Measurements from ENCODE around the gene JARID2. TPM values are rescaled to one million over a fixed set of nuclear protein-coding genes. Genes with fewer than 3 reads are reported as not detected.

The JARID2 gene
- total and polyA plus RNA-seq, 10 of the 15 experiments (the other 5 are each of a cell fraction or from before 2014, with no cell fraction given), result 4.2 to 21.6 (median 11.7) TPM

DNA sequence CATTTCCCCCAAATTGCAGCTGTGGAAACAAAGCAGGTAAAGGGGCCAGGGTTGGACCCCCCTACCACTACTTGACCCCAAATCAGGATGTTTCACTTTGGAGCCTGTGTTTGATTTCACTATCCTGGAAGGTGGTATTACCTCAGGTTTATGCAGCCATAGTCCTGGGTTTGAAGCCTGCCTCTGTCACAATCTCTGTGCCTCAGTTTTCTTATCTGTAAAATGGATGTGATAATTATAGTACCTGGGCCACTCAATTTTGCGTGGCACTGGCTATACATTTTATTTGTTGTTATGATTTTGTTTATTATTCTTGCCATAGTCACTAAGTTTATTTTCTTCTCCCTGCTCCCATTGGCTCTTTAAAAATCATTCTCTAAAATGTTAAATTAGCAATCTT, 26.7 kb downstream of the JARID2 start:
- ATAC-seq (no peak), DNase-seq (ENCODE audit: low read depth, low spot score) (no peak), FAIRE-seq (no peak)
- Histone ChIP-seq H3K9ac (ENCODE audit: control insufficient read depth, insufficient read depth, low read length) (no peak overlapping the region), H3K79me2 (ENCODE audit: control insufficient read depth, insufficient read depth, low read length) (peaks cover 92% of the 10 kb centered on the region), H3K9me3 (replicated peaks; ENCODE audit: control insufficient read depth, insufficient read depth, low read length) (no peaks in the 10 kb centered on the region), H3K4me3 (no peak overlapping the region), H3K4me1 (ENCODE audit: control insufficient read depth, insufficient read depth, low read length) (peaks cover 40% of the 10 kb centered on the region), H3K27ac (ENCODE audit: control insufficient read depth, insufficient read depth) (no peak overlapping the region), H3K4me2 (ENCODE audit: control insufficient read depth, insufficient read depth) (no peak overlapping the region), H4K20me1 (ENCODE audit: control insufficient read depth, insufficient read depth) (0 out of 2 replicates have a peak, but pooled peaks cover 5% of the 10 kb centered on the region), H3K36me3 (ENCODE audit: control insufficient read depth in 2 of 2, insufficient read depth in 2 of 2, low read length in 1 of 2) (peaks cover 0 to 3% of the 10 kb centered on the region in 2 experiments; a peak in 2 of 4 replicates), H2AFZ (ENCODE audit: control insufficient read depth, low read depth, low read length) (no peak overlapping the region), H3K27me3 (replicated peaks in 1 of 2; ENCODE audit: control insufficient read depth in 2 of 2, insufficient read depth in 2 of 2, low read length in 1 of 2) (no peaks in the 10 kb centered on the region)
- BruUV-seq (replicated peaks), result no TSS peak
- CTCF ChIA-PET, result interaction anchor here (0.9 to 1.0 kb wide), 2 partner anchors 16 to 18 kb away, joined by 3 to 5 read pairs; no protein-coding TSS in a partner anchor
- TF ChIP-seq, protein P1, sequence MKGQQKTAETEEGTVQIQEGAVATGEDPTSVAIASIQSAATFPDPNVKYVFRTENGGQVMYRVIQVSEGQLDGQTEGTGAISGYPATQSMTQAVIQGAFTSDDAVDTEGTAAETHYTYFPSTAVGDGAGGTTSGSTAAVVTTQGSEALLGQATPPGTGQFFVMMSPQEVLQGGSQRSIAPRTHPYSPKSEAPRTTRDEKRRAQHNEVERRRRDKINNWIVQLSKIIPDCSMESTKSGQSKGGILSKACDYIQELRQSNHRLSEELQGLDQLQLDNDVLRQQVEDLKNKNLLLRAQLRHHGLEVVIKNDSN (IDR thresholded peaks at IDR 0.05; ENCODE audit: borderline replicate concordance, extremely low read length, insufficient read depth, low read depth, low read length), result no peak
- TF ChIP-seq YY1 (IDR thresholded peaks at IDR 0.05; ENCODE audit: low read depth, low read length) (no peak), NR2C1 (IDR thresholded peaks at IDR 0.05) (no peak), JUNB (IDR thresholded peaks at IDR 0.05) (no peak), CBFB (IDR thresholded peaks at IDR 0.05; ENCODE audit: low read depth) (no peak), MYB (IDR thresholded peaks at IDR 0.05; ENCODE audit: borderline replicate concordance, low read depth, low read length) (no peak), RCOR1 (conservative IDR thresholded peaks at IDR 0.05; ENCODE audit: low read depth, low read length) (no peak), ZNF384 (IDR thresholded peaks at IDR 0.05; ENCODE audit: borderline replicate concordance, low read depth, low read length) (no peak), RFX5 (IDR thresholded peaks at IDR 0.05; ENCODE audit: low read depth, low read length) (no peak), IKZF1 (conservative IDR thresholded peaks at IDR 0.05) (no peak), RAD21 (IDR thresholded peaks at IDR 0.05; ENCODE audit: insufficient read depth, low read depth, low read length) (no peak), ZSCAN29 (IDR thresholded peaks at IDR 0.05) (no peak), NFIC (IDR thresholded peaks at IDR 0.05; ENCODE audit: low read depth, low read length) (no peak), SMC3 (IDR thresholded peaks at IDR 0.05; ENCODE audit: borderline replicate concordance, low read length) (no peak), STAT1 (conservative IDR thresholded peaks at IDR 0.05) (no peak)
- TF ChIP-seq, protein P2, sequence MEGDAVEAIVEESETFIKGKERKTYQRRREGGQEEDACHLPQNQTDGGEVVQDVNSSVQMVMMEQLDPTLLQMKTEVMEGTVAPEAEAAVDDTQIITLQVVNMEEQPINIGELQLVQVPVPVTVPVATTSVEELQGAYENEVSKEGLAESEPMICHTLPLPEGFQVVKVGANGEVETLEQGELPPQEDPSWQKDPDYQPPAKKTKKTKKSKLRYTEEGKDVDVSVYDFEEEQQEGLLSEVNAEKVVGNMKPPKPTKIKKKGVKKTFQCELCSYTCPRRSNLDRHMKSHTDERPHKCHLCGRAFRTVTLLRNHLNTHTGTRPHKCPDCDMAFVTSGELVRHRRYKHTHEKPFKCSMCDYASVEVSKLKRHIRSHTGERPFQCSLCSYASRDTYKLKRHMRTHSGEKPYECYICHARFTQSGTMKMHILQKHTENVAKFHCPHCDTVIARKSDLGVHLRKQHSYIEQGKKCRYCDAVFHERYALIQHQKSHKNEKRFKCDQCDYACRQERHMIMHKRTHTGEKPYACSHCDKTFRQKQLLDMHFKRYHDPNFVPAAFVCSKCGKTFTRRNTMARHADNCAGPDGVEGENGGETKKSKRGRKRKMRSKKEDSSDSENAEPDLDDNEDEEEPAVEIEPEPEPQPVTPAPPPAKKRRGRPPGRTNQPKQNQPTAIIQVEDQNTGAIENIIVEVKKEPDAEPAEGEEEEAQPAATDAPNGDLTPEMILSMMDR (IDR thresholded peaks at IDR 0.05 in 2 of 3, conservative IDR thresholded peaks at IDR 0.05 in 1 of 3; ENCODE audit: control insufficient read depth in 2 of 3, extremely low read depth in 1 of 3, insufficient read depth in 1 of 3, low read depth in 3 of 3, low read length in 3 of 3), result no peak
- TF ChIP-seq, protein P3, sequence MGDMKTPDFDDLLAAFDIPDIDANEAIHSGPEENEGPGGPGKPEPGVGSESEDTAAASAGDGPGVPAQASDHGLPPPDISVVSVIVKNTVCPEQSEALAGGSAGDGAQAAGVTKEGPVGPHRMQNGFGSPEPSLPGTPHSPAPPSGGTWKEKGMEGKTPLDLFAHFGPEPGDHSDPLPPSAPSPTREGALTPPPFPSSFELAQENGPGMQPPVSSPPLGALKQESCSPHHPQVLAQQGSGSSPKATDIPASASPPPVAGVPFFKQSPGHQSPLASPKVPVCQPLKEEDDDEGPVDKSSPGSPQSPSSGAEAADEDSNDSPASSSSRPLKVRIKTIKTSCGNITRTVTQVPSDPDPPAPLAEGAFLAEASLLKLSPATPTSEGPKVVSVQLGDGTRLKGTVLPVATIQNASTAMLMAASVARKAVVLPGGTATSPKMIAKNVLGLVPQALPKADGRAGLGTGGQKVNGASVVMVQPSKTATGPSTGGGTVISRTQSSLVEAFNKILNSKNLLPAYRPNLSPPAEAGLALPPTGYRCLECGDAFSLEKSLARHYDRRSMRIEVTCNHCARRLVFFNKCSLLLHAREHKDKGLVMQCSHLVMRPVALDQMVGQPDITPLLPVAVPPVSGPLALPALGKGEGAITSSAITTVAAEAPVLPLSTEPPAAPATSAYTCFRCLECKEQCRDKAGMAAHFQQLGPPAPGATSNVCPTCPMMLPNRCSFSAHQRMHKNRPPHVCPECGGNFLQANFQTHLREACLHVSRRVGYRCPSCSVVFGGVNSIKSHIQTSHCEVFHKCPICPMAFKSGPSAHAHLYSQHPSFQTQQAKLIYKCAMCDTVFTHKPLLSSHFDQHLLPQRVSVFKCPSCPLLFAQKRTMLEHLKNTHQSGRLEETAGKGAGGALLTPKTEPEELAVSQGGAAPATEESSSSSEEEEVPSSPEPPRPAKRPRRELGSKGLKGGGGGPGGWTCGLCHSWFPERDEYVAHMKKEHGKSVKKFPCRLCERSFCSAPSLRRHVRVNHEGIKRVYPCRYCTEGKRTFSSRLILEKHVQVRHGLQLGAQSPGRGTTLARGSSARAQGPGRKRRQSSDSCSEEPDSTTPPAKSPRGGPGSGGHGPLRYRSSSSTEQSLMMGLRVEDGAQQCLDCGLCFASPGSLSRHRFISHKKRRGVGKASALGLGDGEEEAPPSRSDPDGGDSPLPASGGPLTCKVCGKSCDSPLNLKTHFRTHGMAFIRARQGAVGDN (IDR thresholded peaks at IDR 0.05), result no peak
- in situ Hi-C loops (cut with MboI), result no loop called here
- SMC1A ChIA-PET (ENCODE audit: uncharacterized antibody, unreplicated experiment), result interaction anchor here (1.1 to 1.9 kb wide), 2 partner anchors 9 to 17 kb away, joined by 3 to 9 read pairs; no protein-coding TSS in a partner anchor
- intact Hi-C loops (cut with micrococcal nuclease; ENCODE audit: unreplicated experiment), result no loop called here
- RAD21 ChIA-PET (ENCODE audit: unreplicated experiment), result interaction anchor here (1.0 to 1.8 kb wide), 2 partner anchors 13 to 17 kb away, joined by 4 to 7 read pairs; no protein-coding TSS in a partner anchor
- POLR2A ChIA-PET, result no interaction called here
- WGBS (ENCODE audit: insufficient coverage, insufficient replicate concordance, low lambda C conversion rate, missing lambda C conversion rate), result 94% methylated on average over 1 of the region's 1 CpG
